HL-60 (cell line): Measurements from ENCODE around the gene KSR1.
"Not testable (repeated sequence)": the region's sequence is repeated elsewhere in the genome, so short reads cannot be mapped to it uniquely, and the experiment has no call there.

ENCODE experiments used
- DNase-seq, 2 experiments: peaks; one replicate each; pipeline ENCODE4 v3.0.0-alpha.2; 2010 to 2020; ENCODE audit warnings: low read depth in 1 of 2, low spot score in 1 of 2
- H3K27ac ChIP-seq: fragments of 250-450 bp; sonication (Bioruptor Pico); replicated peaks from 2 replicates; pipeline ENCODE4 v1.5.1; 2020; ENCODE audit warnings: mild to moderate bottlenecking, moderate library complexity
- H3K27me3 ChIP-seq: fragments of 250-450 bp; sonication (Bioruptor Pico); 2 replicates; pipeline ENCODE4 v1.5.1; 2021; ENCODE audit warnings: mild to moderate bottlenecking, moderate library complexity; ENCODE audit not compliant: insufficient read depth, poor library complexity, severe bottlenecking
- H3K4me3 ChIP-seq: replicated peaks from 2 replicates; pipeline ENCODE4 v1.5.1; 2011; ENCODE audit warnings: mild to moderate bottlenecking, control low read depth, low read length; ENCODE audit not compliant: insufficient read depth
- CTCF ChIP-seq: IDR thresholded peaks from one replicate; pipeline ENCODE4 v1.5.1; 2011; ENCODE audit warnings: low read length, control low read depth, inconsistent platforms; ENCODE audit not compliant: insufficient read depth
- GABPA ChIP-seq: IDR thresholded peaks from 2 replicates; pipeline ENCODE4 v1.6.1; 2012; ENCODE audit warnings: low read depth
- POLR2AphosphoS5 ChIP-seq: IDR thresholded peaks from 2 replicates; pipeline ENCODE4 v1.6.1; 2012; ENCODE audit warnings: low read depth
- REST ChIP-seq: IDR thresholded peaks from 2 replicates; pipeline ENCODE4 v1.6.1; 2012; ENCODE audit warnings: low read depth; ENCODE audit not compliant: insufficient replicate concordance
- SPI1 ChIP-seq: IDR thresholded peaks from 2 replicates; pipeline ENCODE4 v1.6.1; 2012; ENCODE audit warnings: low read depth, mild to moderate bottlenecking, borderline replicate concordance

KSR1 gene

GRCh38 chr17:27499451-27500265, 43.4 kb downstream of the KSR1 start:
- DNase-seq: no peak
- H3K27ac ChIP-seq: no peak overlapping the region
- no peak overlapping the region for H3K4me3 ChIP-seq
- H3K27me3 ChIP-seq: no peaks in the 10 kb centered on the region
- TF ChIP-seq POLR2AphosphoS5 (no peak), REST (no peak), SPI1 (no peak), GABPA (no peak), CTCF (no peak)

- H3K4me3 ChIP-seq, H3K27ac ChIP-seq, H3K27me3 ChIP-seq, DNase-seq: not testable (repeated sequence)
Measured at GRCh38 chr17:27501338-27501737, 45.1 kb downstream of the KSR1 start.

GRCh38 chr17:27502526-27503324, 46.5 kb downstream of the KSR1 start:
- Histone ChIP-seq H3K27ac (no peak overlapping the region), H3K4me3 (no peak overlapping the region), H3K27me3 (no peaks in the 10 kb centered on the region)
- no peak for TF ChIP-seq CTCF
- no peak for TF ChIP-seq SPI1
- TF ChIP-seq GABPA: no peak
- TF ChIP-seq POLR2AphosphoS5: no peak
- TF ChIP-seq REST: no peak
- DNase-seq: no peak

GRCh38 chr17:27503611-27504010, 47.4 kb downstream of the KSR1 start:
- Histone ChIP-seq H3K27ac (no peak overlapping the region), H3K4me3 (no peak overlapping the region), H3K27me3 (no peaks in the 10 kb centered on the region)
- TF ChIP-seq GABPA (no peak), SPI1 (no peak), REST (no peak), POLR2AphosphoS5 (no peak), CTCF (no peak)
- DNase-seq: no peak
